OCI-M1 (cell line): ENCODE measurements around the gene CLMN.

Experiments
- DNase-seq: peaks from one replicate; lab custom pipeline; 2025; lab: John Stamatoyannopoulos, UW

CLMN gene

DNA sequence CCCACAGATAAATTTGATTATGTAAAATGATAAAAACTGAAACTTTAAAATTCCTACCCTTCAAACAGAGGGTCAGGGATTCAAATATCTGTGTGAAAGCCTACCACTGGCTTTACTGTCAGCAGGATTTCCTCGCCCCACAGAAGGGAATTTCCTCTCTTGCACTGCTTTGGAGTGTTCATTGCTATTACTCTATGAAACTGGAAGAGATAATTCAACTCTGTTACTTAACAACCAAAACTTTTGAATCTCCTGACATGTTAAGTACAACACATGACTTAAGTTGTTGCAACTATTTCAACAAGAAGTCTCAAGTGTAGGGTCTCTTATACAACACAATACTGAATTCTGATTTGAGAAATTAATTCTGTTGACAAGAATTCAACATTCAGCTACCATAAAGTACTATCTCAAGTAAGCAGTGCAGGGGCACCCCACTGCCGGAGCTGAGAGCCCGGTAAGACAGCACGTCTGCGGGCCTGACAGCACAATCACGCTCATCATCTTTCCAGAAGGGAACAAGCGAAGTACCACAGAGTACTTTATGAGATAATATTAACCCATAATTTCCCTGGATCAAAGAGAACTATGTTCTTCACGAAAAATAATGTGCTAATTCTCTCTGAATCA is 185.3 kb downstream of the CLMN start:
- DNase-seq = no peak

DNA sequence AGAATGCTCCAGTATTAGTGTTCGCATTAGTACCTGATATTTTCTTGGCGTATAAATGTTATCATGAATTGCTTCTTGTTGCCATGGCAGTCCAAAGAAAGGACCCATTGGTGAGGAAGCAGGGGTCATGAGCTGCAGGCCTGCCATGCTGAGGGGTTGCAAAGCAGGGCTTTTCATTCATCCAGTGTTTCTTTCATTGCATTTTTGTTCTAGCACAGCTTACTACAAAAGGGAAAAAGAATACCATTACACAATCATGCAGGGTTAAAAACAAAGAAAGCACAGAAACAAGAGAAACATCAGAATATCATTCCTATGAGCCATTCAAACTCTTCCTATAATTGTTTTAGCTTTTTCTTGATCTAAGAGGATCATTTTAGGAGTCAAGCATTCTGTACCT is 186.4 kb downstream of the CLMN start:
- no peak for DNase-seq

DNA sequence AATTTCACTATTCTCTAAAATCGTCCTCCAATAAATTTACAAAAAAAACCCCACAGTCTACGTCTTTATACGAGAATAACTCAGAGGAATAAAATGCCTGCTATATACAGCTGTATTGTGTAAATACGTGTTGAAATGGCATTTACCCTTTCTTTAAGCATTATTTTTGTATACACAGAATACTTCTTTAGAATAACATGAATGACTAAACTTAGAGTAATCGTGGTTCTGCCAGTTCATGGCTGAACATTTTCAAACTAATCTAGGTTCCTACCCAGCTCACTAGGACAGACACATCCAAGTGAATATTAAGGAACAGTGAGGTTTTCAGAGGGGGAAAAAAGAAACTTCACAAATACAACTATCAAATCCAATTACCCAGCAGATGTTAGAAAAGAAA is 186.9 kb downstream of the CLMN start:
- no peak for DNase-seq
